HepG2 (cell line): Measurements from ENCODE around the gene ZC3H4. TPM values are rescaled to one million over a fixed set of nuclear protein-coding genes. Genes with fewer than 3 reads are reported as not detected.

Experiments
- ATAC-seq: fragments of 200-7000 bp; cut with Tn5 transposase; 3 replicates; pipeline ENCODE4 v1.9.1; 2020; ENCODE audit warnings: mild to moderate bottlenecking, moderate library complexity
- BruUV-seq: library from RNA; stranded (reverse); fragments of 400-500 nt; replicated peaks from 2 replicates; lab custom pipeline; 2021; lab: Mats Ljungman, UMichigan
- CTCF ChIA-PET: fragments of 300-600 bp; formaldehyde crosslinking; extraction: SDS; loops from one replicate; lab custom pipeline; 2021; ENCODE audit warnings: low total read pairs, inconsistent platforms, low intra/inter-chr PET ratio; lab: Yijun Ruan, JAX
- POLR2A ChIA-PET: fragments of 350-600 bp; sonication (Branson Sonifier 250); formaldehyde crosslinking; loops from one replicate; lab custom pipeline; 2020; ENCODE audit warnings: antibody characterized with exemption, inconsistent platforms; lab: Yijun Ruan, JAX
- DNase-seq: peaks from one replicate; pipeline ENCODE4 v3.0.0-alpha.2; 2015; ENCODE audit warnings: low spot score
- FAIRE-seq: peaks from 3 replicates; lab custom pipeline; 2011; peaks lifted over from hg19 to GRCh38; lab: Jason Lieb, UNC
- H2AFZ ChIP-seq: one replicate; pipeline ENCODE4 v1.6.1; 2011; ENCODE audit warnings: low read length, inconsistent platforms
- H3K27ac ChIP-seq: fragments of 300-600 bp; 3 replicates; pipeline ENCODE4 v1.8.0; 2011; ENCODE audit warnings: mixed run types, mild to moderate bottlenecking, mixed read lengths, low read length, inconsistent platforms; ENCODE audit not compliant: insufficient read depth; ENCODE audit errors: extremely low read length
- H3K27me3 ChIP-seq, 2 experiments: fragments of 200-600 bp in 1 of 2; 2 replicates in 1 of 2; 3 replicates in 1 of 2; pipeline versions ENCODE4 v1.6.0 to v1.8.0; 2011; ENCODE audit warnings: low read length in 2 of 2, mild to moderate bottlenecking in 2 of 2, moderate library complexity in 2 of 2, inconsistent platforms in 1 of 2; ENCODE audit not compliant: insufficient read depth in 2 of 2, control insufficient read depth in 1 of 2
- H3K36me3 ChIP-seq, 2 experiments: fragments of 200-600 bp in 1 of 2; replicated peaks in 1 of 2; 2 replicates in 1 of 2; 3 replicates in 1 of 2; pipeline versions ENCODE4 v1.5.1 to v1.8.0; 2011; ENCODE audit warnings: low read length in 2 of 2, inconsistent platforms in 1 of 2; ENCODE audit not compliant: insufficient read depth in 2 of 2, control insufficient read depth in 1 of 2
- H3K4me1 ChIP-seq: 2 replicates; pipeline ENCODE4 v1.5.1; 2012; ENCODE audit warnings: low read length, inconsistent platforms; ENCODE audit not compliant: insufficient read depth
- H3K4me2 ChIP-seq: 2 replicates; pipeline ENCODE4 v1.6.0; 2011; ENCODE audit warnings: low read depth, low read length, inconsistent platforms
- H3K4me3 ChIP-seq, 3 experiments: fragments of 200-600 bp in 1 of 3; sonication (generic), shearing (Covaris generic) in 1 of 3; replicated peaks in 1 of 3; 2 replicates each; pipeline ENCODE4 v1.5.1; 2011 to 2016; ENCODE audit warnings: low read length in 3 of 3, inconsistent platforms in 2 of 3, low read depth in 2 of 3, mild to moderate bottlenecking in 2 of 3, control low read depth in 1 of 3, mixed read lengths in 1 of 3; ENCODE audit not compliant: insufficient read depth in 1 of 3
- H3K79me2 ChIP-seq: one replicate; pipeline ENCODE4 v1.6.1; 2011; ENCODE audit warnings: low read length, inconsistent platforms; ENCODE audit not compliant: insufficient read depth
- H3K9ac ChIP-seq: 2 replicates; pipeline ENCODE4 v1.6.0; 2011; ENCODE audit warnings: mild to moderate bottlenecking, low read depth, low read length, inconsistent platforms; ENCODE audit not compliant: insufficient read depth
- H3K9me3 ChIP-seq: 2 replicates; pipeline ENCODE4 v1.5.1; 2012; ENCODE audit warnings: mild to moderate bottlenecking, low read length
- H4K20me1 ChIP-seq: 2 replicates; pipeline ENCODE4 v1.6.0; 2011; ENCODE audit warnings: inconsistent platforms, mild to moderate bottlenecking, low read length, moderate library complexity; ENCODE audit not compliant: insufficient read depth
- AKAP8 ChIP-seq: sonication (generic); formaldehyde crosslinking; IDR thresholded peaks from 2 replicates; pipeline ENCODE4 v1.5.1; 2020; ENCODE audit warnings: mild to moderate bottlenecking, missing genetic modification reagents
- DBP ChIP-seq: sonication (generic); formaldehyde crosslinking; IDR thresholded peaks from 2 replicates; pipeline ENCODE4 v1.4.0; 2020; ENCODE audit warnings: missing genetic modification reagents; ENCODE audit errors: not compliant biosample characterization
- KDM5B ChIP-seq: sonication (generic); formaldehyde crosslinking; IDR thresholded peaks from 2 replicates; pipeline ENCODE4 v1.4.0; 2020; ENCODE audit warnings: missing genetic modification reagents, mild to moderate bottlenecking, borderline replicate concordance
- KMT2A ChIP-seq: sonication (generic); formaldehyde crosslinking; IDR thresholded peaks from 2 replicates; pipeline ENCODE4 v1.4.0; 2020; ENCODE audit warnings: missing genetic modification reagents
- RARG ChIP-seq: sonication (generic); formaldehyde crosslinking; IDR thresholded peaks from 2 replicates; pipeline ENCODE4 v1.4.0; 2020; ENCODE audit warnings: low read depth, mild to moderate bottlenecking, missing genetic modification reagents
- ZNF280D ChIP-seq: sonication (generic); formaldehyde crosslinking; IDR thresholded peaks from 2 replicates; pipeline ENCODE4 v1.5.1; 2020; ENCODE audit warnings: mild to moderate bottlenecking, missing genetic modification reagents
- ZNF577 ChIP-seq: sonication (generic); formaldehyde crosslinking; IDR thresholded peaks from 2 replicates; pipeline ENCODE4 v1.4.0; 2020; ENCODE audit warnings: mild to moderate bottlenecking, low read depth, missing genetic modification reagents, borderline replicate concordance
- ZNF891 ChIP-seq: sonication (generic); formaldehyde crosslinking; IDR thresholded peaks from 2 replicates; pipeline ENCODE4 v1.5.0; 2020; ENCODE audit warnings: mild to moderate bottlenecking, missing genetic modification reagents
- WGBS: methylation state at CpG from one replicate; pipeline ENCODE4 v1.1.6; 2017; ENCODE audit warnings: low lambda C conversion rate; 5-methylcytosine and 5-hydroxymethylcytosine counted together
- in situ Hi-C: cut with HindIII; loops from 2 replicates; pipeline ENCODE4 v1.10.0; 2017; ENCODE audit warnings: low pct_unique_long_range_greater_than_20kb; ENCODE audit not compliant: extremely low pct_ligation_motif_present
- intact Hi-C: fragments of 100-400 bp; cut with micrococcal nuclease; formaldehyde crosslinking; loops from one replicate; pipeline ENCODE4 v1.10.0; 2022; ENCODE audit not compliant: unreplicated experiment
- polyA plus RNA-seq, 8 experiments: library from polyadenylated mRNA; depleted of rRNA in 3 of 8; stranded (reverse) in 7 of 8; unstranded in 1 of 8; fragments of >200 nt; fragmentation: Illumina TruSeq in 4 of 8; extraction: Trizol in 4 of 8; gene quantifications; 2 replicates each; pipeline versions ENCODE4 v1.2.1 to v1.2.3, GENCODE V29; 2011 to 2016; ENCODE audit warnings: low read depth in 4 of 8, missing spikeins in 1 of 8, mixed read lengths in 1 of 8; ENCODE audit not compliant: insufficient read depth in 1 of 8
- total RNA-seq, 5 experiments: library from RNA; depleted of rRNA; stranded (reverse); fragments of >200 nt; fragmentation: Illumina TruSeq; extraction: Trizol; gene quantifications; 2 replicates each; pipeline ENCODE4 v1.2.3, GENCODE V29; 2016; ENCODE audit warnings: low read depth in 1 of 5

The ZC3H4 gene
- total and polyA plus RNA-seq, 2 of the 13 experiments (the other 11 are each of a cell fraction or from before 2014, with no cell fraction given) = 1.8 to 10.7 TPM

- no peak overlapping the region for H3K4me3 ChIP-seq
- ATAC-seq (no peak), DNase-seq (no peak), FAIRE-seq (no peak)
- no peaks in the 10 kb centered on the region for H3K27me3 ChIP-seq
- peaks cover 29% of the 10 kb centered on the region for H3K4me1 ChIP-seq
- WGBS = 80% methylated on average over 1 of the region's 1 CpG
- H4K20me1 ChIP-seq = no peaks in the 10 kb centered on the region
- in situ Hi-C loops (no loop called here), intact Hi-C loops (no loop called here)
- no peak overlapping the region for H3K27ac ChIP-seq
- H2AFZ ChIP-seq = no peak overlapping the region
- no TSS peak for BruUV-seq
- ChIA-PET CTCF (no interaction called here), POLR2A (interaction anchor here (0.6 to 0.7 kb wide), 2 partner anchors 58 to 280 kb away, joined by 3 read pairs; no protein-coding TSS in a partner anchor)
- no peaks in the 10 kb centered on the region for H3K36me3 ChIP-seq
- no peak for TF ChIP-seq AKAP8 (CRISPR knock-in tag)
- TF ChIP-seq DBP (CRISPR knock-in tag) = no peak
- TF ChIP-seq ZNF891 (CRISPR knock-in tag) = no peak
- TF ChIP-seq KMT2A (CRISPR knock-in tag) = no peak
- TF ChIP-seq RARG (CRISPR knock-in tag) = no peak
- TF ChIP-seq KDM5B (CRISPR knock-in tag) = no peak
- TF ChIP-seq ZNF577 (CRISPR knock-in tag) = no peak
- TF ChIP-seq ZNF280D (CRISPR knock-in tag) = no peak
- no peaks in the 10 kb centered on the region for H3K9me3 ChIP-seq
- H3K4me2 ChIP-seq = no peak overlapping the region
- no peaks in the 10 kb centered on the region for H3K79me2 ChIP-seq
- no peak overlapping the region for H3K9ac ChIP-seq
These were observed 75.8 kb downstream of the ZC3H4 start for GRCh38 chr19:47037766-47038165.
